Glutamatergic neuron (in vitro differentiated cells): ENCODE measurements around the gene TAF11L13. TPM values are rescaled to one million over a fixed set of nuclear protein-coding genes. Genes with fewer than 3 reads are reported as not detected.

Experiments
- DNase-seq: peaks from one replicate; pipeline ENCODE4 v3.0.0; 2022
- H3K27ac Mint-ChIP-seq: one replicate; pipeline ENCODE4 v1.8.0; 2020; ENCODE audit warnings: mild to moderate bottlenecking, mixed read lengths, inconsistent platforms; ENCODE audit not compliant: unreplicated experiment
- H3K27me3 Mint-ChIP-seq: one replicate; pipeline ENCODE4 v1.8.0; 2020; ENCODE audit warnings: mild to moderate bottlenecking, moderate library complexity, mixed read lengths, inconsistent platforms; ENCODE audit not compliant: unreplicated experiment
- H3K36me3 Mint-ChIP-seq: one replicate; pipeline ENCODE4 v1.8.0; 2020; ENCODE audit warnings: mild to moderate bottlenecking, mixed read lengths, inconsistent platforms; ENCODE audit not compliant: unreplicated experiment
- H3K4me1 Mint-ChIP-seq: one replicate; pipeline ENCODE4 v1.8.0; 2020; ENCODE audit warnings: mild to moderate bottlenecking, low read depth, mixed read lengths, inconsistent platforms; ENCODE audit not compliant: unreplicated experiment
- H3K4me3 Mint-ChIP-seq: one replicate; pipeline ENCODE4 v1.8.0; 2020; ENCODE audit warnings: mild to moderate bottlenecking, mixed read lengths, inconsistent platforms; ENCODE audit not compliant: unreplicated experiment
- H3K9me3 Mint-ChIP-seq: one replicate; pipeline ENCODE4 v1.8.0; 2020; ENCODE audit warnings: mild to moderate bottlenecking, moderate library complexity, mixed read lengths, inconsistent platforms; ENCODE audit not compliant: unreplicated experiment
- total RNA-seq: library from RNA; stranded (reverse); fragmentation: NEBNext Ultra II Directional; extraction: Animal tissue kit (Norgen Biotek cat#: 25700); gene quantifications from one replicate; pipeline ENCODE4 v1.2.1, GENCODE V29; 2021; ENCODE audit not compliant: unreplicated experiment
- TF ChIP-seq, protein P1 (sequence below): fragments of 200-600 bp; sonication (generic); IDR thresholded peaks from one replicate; pipeline ENCODE4 v1.5.0; 2021; ENCODE audit not compliant: partially characterized antibody, unreplicated experiment

Gene TAF11L13
- total RNA-seq, 1 donor from 2014 or later: 1.3 TPM

- no peak overlapping the region for H3K27ac Mint-ChIP-seq
- H3K9me3 Mint-ChIP-seq: no peaks in the 10 kb centered on the region
- no peaks in the 10 kb centered on the region for H3K4me1 Mint-ChIP-seq
- H3K36me3 Mint-ChIP-seq: no peaks in the 10 kb centered on the region
- TF ChIP-seq, protein P1, sequence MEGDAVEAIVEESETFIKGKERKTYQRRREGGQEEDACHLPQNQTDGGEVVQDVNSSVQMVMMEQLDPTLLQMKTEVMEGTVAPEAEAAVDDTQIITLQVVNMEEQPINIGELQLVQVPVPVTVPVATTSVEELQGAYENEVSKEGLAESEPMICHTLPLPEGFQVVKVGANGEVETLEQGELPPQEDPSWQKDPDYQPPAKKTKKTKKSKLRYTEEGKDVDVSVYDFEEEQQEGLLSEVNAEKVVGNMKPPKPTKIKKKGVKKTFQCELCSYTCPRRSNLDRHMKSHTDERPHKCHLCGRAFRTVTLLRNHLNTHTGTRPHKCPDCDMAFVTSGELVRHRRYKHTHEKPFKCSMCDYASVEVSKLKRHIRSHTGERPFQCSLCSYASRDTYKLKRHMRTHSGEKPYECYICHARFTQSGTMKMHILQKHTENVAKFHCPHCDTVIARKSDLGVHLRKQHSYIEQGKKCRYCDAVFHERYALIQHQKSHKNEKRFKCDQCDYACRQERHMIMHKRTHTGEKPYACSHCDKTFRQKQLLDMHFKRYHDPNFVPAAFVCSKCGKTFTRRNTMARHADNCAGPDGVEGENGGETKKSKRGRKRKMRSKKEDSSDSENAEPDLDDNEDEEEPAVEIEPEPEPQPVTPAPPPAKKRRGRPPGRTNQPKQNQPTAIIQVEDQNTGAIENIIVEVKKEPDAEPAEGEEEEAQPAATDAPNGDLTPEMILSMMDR: no peak
- DNase-seq: no peak
- H3K4me3 Mint-ChIP-seq: no peak overlapping the region
- H3K27me3 Mint-ChIP-seq: no peaks in the 10 kb centered on the region
Measured at GRCh38 chr5:17678751-17679324, 47.0 kb downstream of the TAF11L13 start.

- Mint-ChIP-seq H3K9me3 (no peaks in the 10 kb centered on the region), H3K36me3 (no peaks in the 10 kb centered on the region), H3K4me3 (no peak overlapping the region), H3K27ac (no peak overlapping the region), H3K27me3 (no peaks in the 10 kb centered on the region), H3K4me1 (peaks cover 3% of the 10 kb centered on the region)
- no peak for DNase-seq
- TF ChIP-seq, protein P1: no peak
Measured at GRCh38 chr5:17679597-17680203, 47.8 kb downstream of the TAF11L13 start.

DNA sequence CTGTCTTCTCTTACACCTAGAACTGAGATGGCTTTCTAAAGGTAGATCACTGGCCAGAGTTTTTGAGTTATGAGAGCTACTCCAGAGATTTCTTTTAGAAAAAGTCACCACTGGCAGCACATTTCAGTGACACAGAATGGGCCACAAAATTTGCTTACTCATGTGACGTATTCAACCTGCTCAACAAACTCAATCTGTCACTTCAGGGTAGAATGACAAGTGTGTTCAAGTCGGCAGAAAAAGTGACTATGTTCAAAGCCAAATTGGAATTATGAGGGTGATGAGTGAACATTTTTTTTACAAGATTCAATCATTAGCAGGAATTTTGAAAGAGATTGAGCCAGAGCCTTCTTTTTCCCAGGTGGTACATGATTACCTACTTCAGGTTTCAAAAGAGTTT lies 48.8 kb downstream of the TAF11L13 start:
- no peak for DNase-seq
- no peaks in the 10 kb centered on the region for H3K27me3 Mint-ChIP-seq
- no peaks in the 10 kb centered on the region for H3K36me3 Mint-ChIP-seq
- peaks cover 3% of the 10 kb centered on the region for H3K4me1 Mint-ChIP-seq
- TF ChIP-seq, protein P1: no peak
- no peak overlapping the region for H3K27ac Mint-ChIP-seq
- H3K9me3 Mint-ChIP-seq: no peaks in the 10 kb centered on the region
- H3K4me3 Mint-ChIP-seq: no peak overlapping the region

Other genes with a start within 250 kb of the TAF11L13 start
- not detected for gene TAF11L2, start 133.9 kb upstream of the TAF11L13 start, total RNA-seq
- gene TAF11L3, start 113.7 kb upstream of the TAF11L13 start, total RNA-seq: not detected
- not detected for gene TAF11L4, start 110.3 kb upstream of the TAF11L13 start, total RNA-seq
- gene TAF11L5, start 106.9 kb upstream of the TAF11L13 start, total RNA-seq: 0.83 TPM
- gene TAF11L6, start 103.4 kb upstream of the TAF11L13 start, total RNA-seq: not detected
- 0.83 TPM for gene TAF11L7, start 46.3 kb upstream of the TAF11L13 start, total RNA-seq
- gene TAF11L8, start 41.1 kb upstream of the TAF11L13 start, total RNA-seq: not detected
- gene TAF11L9, start 37.7 kb upstream of the TAF11L13 start, total RNA-seq: 0.83 TPM
- gene TAF11L10, start 34.3 kb upstream of the TAF11L13 start, total RNA-seq: 0.83 TPM
- gene TAF11L11, start 27.9 kb upstream of the TAF11L13 start, total RNA-seq: 3.7 TPM
- gene TAF11L12, start 21.7 kb upstream of the TAF11L13 start, total RNA-seq: 2.4 TPM
- gene TAF11L14, start 2.4 kb downstream of the TAF11L13 start, total RNA-seq: not detected